Stimulated activated CD8-positive, alpha-beta memory T cell treated with anti-CD3 and anti-CD28 coated beads, Interleukin-2, amount 100 ng/mL, for 1 hour (primary cell): ENCODE measurements around the gene SOD2.
"Not testable (repeated sequence)": the region's sequence is repeated elsewhere in the genome, so short reads cannot be mapped to it uniquely, and the experiment has no call there.

Experiments used
- DNase-seq, 2 donors: peaks; one replicate each; pipeline ENCODE4 v3.0.0-alpha.2; 2020; ENCODE audit warnings: low read depth in 2 of 2

The SOD2 gene

GRCh38 chr6:159682810-159683209 lies 10.2 kb downstream of the SOD2 start:
- no peak for DNase-seq

GRCh38 chr6:159682295-159682694 lies 10.7 kb downstream of the SOD2 start:
- DNase-seq: no peak

GRCh38 chr6:159681191-159681880 lies 11.7 kb downstream of the SOD2 start:
- no peak for DNase-seq

- DNase-seq: no peak
These were observed 12.9 kb downstream of the SOD2 start for GRCh38 chr6:159680104-159680503.

GRCh38 chr6:159679091-159680077 lies 13.7 kb downstream of the SOD2 start:
- DNase-seq: no peak

GRCh38 chr6:159678574-159678973 lies 14.5 kb downstream of the SOD2 start:
- DNase-seq: no peak

GRCh38 chr6:159677506-159678165 lies 15.4 kb downstream of the SOD2 start:
- no peak for DNase-seq

GRCh38 chr6:159676890-159677505 lies 16.0 kb downstream of the SOD2 start:
- no peak for DNase-seq

GRCh38 chr6:159676236-159676635 lies 16.8 kb downstream of the SOD2 start:
- not testable (repeated sequence) for DNase-seq

GRCh38 chr6:159665868-159666635 lies 27.0 kb downstream of the SOD2 start:
- no peak for DNase-seq

GRCh38 chr6:159663368-159663889 lies 29.6 kb downstream of the SOD2 start:
- not testable (repeated sequence) for DNase-seq

GRCh38 chr6:159661977-159662376 lies 31.1 kb downstream of the SOD2 start:
- not testable (repeated sequence) for DNase-seq

- no peak for DNase-seq
These were observed 37.5 kb downstream of the SOD2 start for GRCh38 chr6:159655409-159655988.

GRCh38 chr6:159654483-159655098 lies 38.5 kb downstream of the SOD2 start:
- DNase-seq: no peak

GRCh38 chr6:159650314-159650713 lies 42.7 kb downstream of the SOD2 start:
- DNase-seq: no peak

GRCh38 chr6:159649441-159649840 lies 43.6 kb downstream of the SOD2 start:
- no peak for DNase-seq

GRCh38 chr6:159646733-159647132 lies 46.3 kb downstream of the SOD2 start:
- no peak for DNase-seq

- no peak for DNase-seq
These were observed 46.9 kb downstream of the SOD2 start for GRCh38 chr6:159646116-159646515.

- DNase-seq: no peak
These were observed 47.4 kb downstream of the SOD2 start for GRCh38 chr6:159645640-159646039.
